Gastrocnemius medialis (tissue), 4 donors: ENCODE results near the gene AVP. TPM values are rescaled to one million over a fixed set of nuclear protein-coding genes. Genes with fewer than 3 reads are reported as not detected.

Source experiments
- ATAC-seq, 2 donors: fragments of 150-250 bp; one replicate each; pipeline ENCODE4 v1.9.1; 2016
- DNase-seq, 2 donors: peaks; one replicate each; pipeline ENCODE4 v3.0.0-alpha.2; 2019
- H3K27ac ChIP-seq, 4 donors: fragments of 200-600 bp; sonication (generic); 1 replicate in 1 of 4; 2 replicates in 3 of 4; pipeline ENCODE4 v1.5.1; 2016 to 2018; ENCODE audit warnings: mild to moderate bottlenecking in 2 of 4, moderate library complexity in 1 of 4
- H3K27me3 ChIP-seq, 3 donors: fragments of 200-600 bp; sonication (generic) in 2 of 3; 1 replicate in 1 of 3; 2 replicates in 2 of 3; pipeline versions ENCODE4 v1.5.1 to v1.6.0; 2016 to 2019; ENCODE audit warnings: mild to moderate bottlenecking in 1 of 3, moderate library complexity in 1 of 3
- H3K36me3 ChIP-seq, 2 donors: fragments of 200-600 bp; sonication (generic) in 1 of 2; one replicate each; pipeline ENCODE4 v1.5.1; 2017 to 2018
- H3K4me1 ChIP-seq, 2 donors: fragments of 200-600 bp; sonication (generic) in 1 of 2; one replicate each; pipeline ENCODE4 v1.5.1; 2016 to 2017; ENCODE audit warnings: mild to moderate bottlenecking in 2 of 2
- H3K4me3 ChIP-seq, 4 donors: fragments of 200-600 bp; sonication (generic) in 3 of 4; 1 replicate in 1 of 4; 2 replicates in 3 of 4; pipeline ENCODE4 v1.5.1; 2016 to 2019; ENCODE audit warnings: mild to moderate bottlenecking in 2 of 4
- H3K9me3 ChIP-seq, 3 donors: fragments of 200-600 bp; sonication (generic) in 2 of 3; 1 replicate in 1 of 3; 2 replicates in 2 of 3; pipeline ENCODE4 v1.5.1; 2016 to 2019
- POLR2A ChIP-seq, 2 donors: fragments of 450-650 bp; IDR thresholded peaks; one replicate each; pipeline ENCODE4 v1.6.1; 2017; ENCODE audit warnings: antibody characterized with exemption in 2 of 2, mild to moderate bottlenecking in 2 of 2, moderate library complexity in 2 of 2
- in situ Hi-C, 4 donors: fragments of 200-750 bp; cut with MboI; loops; one replicate each; pipeline versions ENCODE4 v1.15.0 to v1.8.0; 2017; ENCODE audit warnings: low sequenced_read_pairs in 4 of 4
- intact Hi-C: fragments of 100-400 bp; cut with DNase I; formaldehyde crosslinking; loops from one replicate; pipeline ENCODE4 v1.15.1; 2023; ENCODE audit warnings: low total_unique reads
- total RNA-seq, 4 donors: library from RNA; depleted of rRNA; stranded (reverse); fragments of >200 nt; gene quantifications; one replicate each; pipeline versions ENCODE4 v1.1.0 to v1.2.3, GENCODE V29; 2016
- TF ChIP-seq, protein P1 (sequence below), 5 experiments: fragments of 450-650 bp in 3 of 5; fragments of 200-600 bp in 2 of 5; sonication (generic) in 2 of 5; IDR thresholded peaks in 4 of 5; conservative IDR thresholded peaks in 1 of 5; 1 replicate in 4 of 5; 2 replicates in 1 of 5; pipeline ENCODE4 v1.5.1; 2016 to 2019; ENCODE audit warnings: antibody characterized with exemption in 5 of 5, mild to moderate bottlenecking in 3 of 5, moderate library complexity in 3 of 5

Gene AVP
- total RNA-seq, 4 donors from 2014 or later: not detected

DNA sequence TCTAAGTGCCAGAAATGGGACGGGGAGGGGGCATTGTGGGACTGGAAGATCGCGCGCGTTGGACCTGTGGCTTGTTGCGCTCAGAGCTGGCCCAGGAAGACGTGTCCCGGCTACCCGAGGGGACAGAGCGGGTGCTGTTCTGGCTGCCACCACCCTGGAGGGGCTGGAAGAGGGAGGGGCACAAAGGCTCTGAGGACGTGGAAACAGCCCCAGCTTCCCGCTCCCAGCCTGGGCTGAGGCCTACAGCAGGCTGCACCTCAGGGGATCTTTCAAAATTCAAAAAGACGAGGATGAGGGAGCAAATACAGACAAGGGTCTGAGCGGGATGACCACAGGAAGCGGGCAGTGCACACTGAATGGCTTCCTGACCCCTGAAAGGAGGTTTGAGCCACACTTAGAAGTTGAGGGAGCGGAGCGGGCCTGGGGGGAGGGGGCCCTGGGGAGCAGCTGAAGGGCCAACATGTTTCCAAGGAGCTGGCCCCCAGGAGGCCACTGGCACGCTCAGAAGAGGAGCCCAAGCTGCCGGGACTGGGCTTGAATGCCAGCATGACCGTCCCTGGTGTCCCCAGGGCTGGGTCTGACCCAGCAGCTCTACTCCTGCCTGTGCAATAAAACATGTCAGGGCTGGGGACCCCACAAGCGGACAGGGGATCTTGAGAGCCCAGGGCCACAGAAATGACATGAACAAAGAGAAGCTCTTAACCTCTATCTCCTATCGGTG lies 11.8 kb downstream of the AVP start:
- in situ Hi-C loops: loop anchor here in 2 of 4 donors (25.0 kb wide), 2 partner anchors 115 to 240 kb away; no protein-coding TSS in a partner anchor
- no peak for TF ChIP-seq POLR2A (IDR thresholded peaks at IDR 0.05)
- TF ChIP-seq, protein P1, sequence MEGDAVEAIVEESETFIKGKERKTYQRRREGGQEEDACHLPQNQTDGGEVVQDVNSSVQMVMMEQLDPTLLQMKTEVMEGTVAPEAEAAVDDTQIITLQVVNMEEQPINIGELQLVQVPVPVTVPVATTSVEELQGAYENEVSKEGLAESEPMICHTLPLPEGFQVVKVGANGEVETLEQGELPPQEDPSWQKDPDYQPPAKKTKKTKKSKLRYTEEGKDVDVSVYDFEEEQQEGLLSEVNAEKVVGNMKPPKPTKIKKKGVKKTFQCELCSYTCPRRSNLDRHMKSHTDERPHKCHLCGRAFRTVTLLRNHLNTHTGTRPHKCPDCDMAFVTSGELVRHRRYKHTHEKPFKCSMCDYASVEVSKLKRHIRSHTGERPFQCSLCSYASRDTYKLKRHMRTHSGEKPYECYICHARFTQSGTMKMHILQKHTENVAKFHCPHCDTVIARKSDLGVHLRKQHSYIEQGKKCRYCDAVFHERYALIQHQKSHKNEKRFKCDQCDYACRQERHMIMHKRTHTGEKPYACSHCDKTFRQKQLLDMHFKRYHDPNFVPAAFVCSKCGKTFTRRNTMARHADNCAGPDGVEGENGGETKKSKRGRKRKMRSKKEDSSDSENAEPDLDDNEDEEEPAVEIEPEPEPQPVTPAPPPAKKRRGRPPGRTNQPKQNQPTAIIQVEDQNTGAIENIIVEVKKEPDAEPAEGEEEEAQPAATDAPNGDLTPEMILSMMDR (IDR thresholded peaks at IDR 0.05 in 4 of 5, conservative IDR thresholded peaks at IDR 0.05 in 1 of 5): no peak

DNA sequence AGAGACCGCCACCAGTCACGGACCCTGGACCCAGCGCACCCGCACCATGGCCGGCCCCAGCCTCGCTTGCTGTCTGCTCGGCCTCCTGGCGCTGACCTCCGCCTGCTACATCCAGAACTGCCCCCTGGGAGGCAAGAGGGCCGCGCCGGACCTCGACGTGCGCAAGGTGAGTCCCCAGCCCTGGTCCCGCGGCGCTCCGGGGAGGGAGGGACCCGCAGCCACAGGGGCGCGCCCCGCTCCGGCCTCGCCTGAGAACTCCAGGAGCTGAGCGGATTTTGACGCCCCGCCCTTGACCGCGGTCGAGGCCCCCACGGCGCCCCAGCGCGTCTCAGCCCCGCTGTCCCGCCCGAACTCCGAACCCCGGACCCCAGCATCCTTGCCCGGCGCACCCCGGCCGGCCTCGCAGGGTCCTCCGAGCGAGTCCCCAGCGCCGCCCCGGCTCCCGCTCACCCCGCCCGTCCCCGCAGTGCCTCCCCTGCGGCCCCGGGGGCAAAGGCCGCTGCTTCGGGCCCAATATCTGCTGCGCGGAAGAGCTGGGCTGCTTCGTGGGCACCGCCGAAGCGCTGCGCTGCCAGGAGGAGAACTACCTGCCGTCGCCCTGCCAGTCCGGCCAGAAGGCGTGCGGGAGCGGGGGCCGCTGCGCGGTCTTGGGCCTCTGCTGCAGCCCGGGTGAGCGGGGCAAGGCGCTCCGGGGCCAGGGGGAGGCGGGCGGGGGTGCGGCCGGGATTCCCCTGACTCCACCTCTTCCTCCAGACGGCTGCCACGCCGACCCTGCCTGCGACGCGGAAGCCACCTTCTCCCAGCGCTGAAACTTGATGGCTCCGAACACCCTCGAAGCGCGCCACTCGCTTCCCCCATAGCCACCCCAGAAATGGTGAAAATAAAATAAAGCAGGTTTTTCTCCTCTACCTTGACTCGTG lies 12.7 kb downstream of the AVP start, which contains the start of gene OXT:
TSS of gene OXT (plus strand) at position 11 of the 920 bp plus-strand sequence. CDS start at position 47, 36 bp downstream.
- TF ChIP-seq, protein P1 (IDR thresholded peaks at IDR 0.05 in 4 of 5, conservative IDR thresholded peaks at IDR 0.05 in 1 of 5): no peak
- no peak for TF ChIP-seq POLR2A (IDR thresholded peaks at IDR 0.05)
- no peaks in the 10 kb centered on the region for H3K4me1 ChIP-seq
- in situ Hi-C loops: loop anchor here in 2 of 4 donors (25.0 kb wide), 2 partner anchors 115 to 240 kb away; no protein-coding TSS in a partner anchor
- peak in 1 of 2 donors; percentile 21 for ATAC-seq
- intact Hi-C loops: no loop called here
- no peak for DNase-seq
- H3K27ac ChIP-seq: no peak within 1 kb of the TSS
- no peaks in the 10 kb centered on the region for H3K36me3 ChIP-seq
- H3K27me3 ChIP-seq: peaks cover 13 to 24% (median 19%) of the 10 kb centered on the region in 3 donors
- peak within 1 kb of the TSS; percentile 36 to 56 (median 50) for H3K4me3 ChIP-seq
- H3K9me3 ChIP-seq: no peaks in the 10 kb centered on the region

More for the DNA sequence above, 11.8 kb downstream of the AVP start:
- Histone ChIP-seq H3K9me3 (no peaks in the 10 kb centered on the region), H3K4me3 (peak overlapping the region in 3 of 4 donors; percentile 36 to 56 (median 53)), H3K27ac (no peak overlapping the region), H3K36me3 (no peaks in the 10 kb centered on the region), H3K4me1 (no peaks in the 10 kb centered on the region), H3K27me3 (peaks cover 13 to 24% (median 19%) of the 10 kb centered on the region in 3 donors)
- intact Hi-C loops: no loop called here
- ATAC-seq (no peak), DNase-seq (no peak)

DNA sequence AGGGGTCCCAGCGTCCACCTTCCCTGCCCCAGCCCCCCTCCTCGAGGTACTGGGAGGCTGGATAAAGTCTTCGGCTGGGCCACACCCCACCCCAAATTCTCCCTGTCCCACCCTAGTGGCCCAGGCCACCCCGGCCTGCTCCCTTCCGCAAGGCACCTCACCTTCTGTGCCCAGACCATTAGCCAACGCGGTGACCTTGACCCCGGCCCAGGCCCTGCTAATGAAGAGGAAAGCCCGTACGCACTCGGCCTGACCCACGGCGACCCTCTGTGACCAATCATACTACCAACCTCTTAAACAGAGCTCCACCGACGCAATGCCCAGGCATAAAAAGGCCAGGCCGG lies 13.3 kb downstream of the AVP start:
- no peak for DNase-seq
- Histone ChIP-seq H3K27me3 (peaks cover 13 to 24% (median 19%) of the 10 kb centered on the region in 3 donors), H3K4me3 (peak overlapping the region; percentile 36 to 56 (median 50)), H3K9me3 (no peaks in the 10 kb centered on the region), H3K27ac (no peak overlapping the region), H3K36me3 (no peaks in the 10 kb centered on the region), H3K4me1 (no peaks in the 10 kb centered on the region)
- no peak for ATAC-seq
- intact Hi-C loops: no loop called here
- TF ChIP-seq, protein P1 (IDR thresholded peaks at IDR 0.05 in 4 of 5, conservative IDR thresholded peaks at IDR 0.05 in 1 of 5): no peak
- TF ChIP-seq POLR2A (IDR thresholded peaks at IDR 0.05): no peak
- in situ Hi-C loops: loop anchor here in 2 of 4 donors (25.0 kb wide), 2 partner anchors 116 to 241 kb away; no protein-coding TSS in a partner anchor

DNA sequence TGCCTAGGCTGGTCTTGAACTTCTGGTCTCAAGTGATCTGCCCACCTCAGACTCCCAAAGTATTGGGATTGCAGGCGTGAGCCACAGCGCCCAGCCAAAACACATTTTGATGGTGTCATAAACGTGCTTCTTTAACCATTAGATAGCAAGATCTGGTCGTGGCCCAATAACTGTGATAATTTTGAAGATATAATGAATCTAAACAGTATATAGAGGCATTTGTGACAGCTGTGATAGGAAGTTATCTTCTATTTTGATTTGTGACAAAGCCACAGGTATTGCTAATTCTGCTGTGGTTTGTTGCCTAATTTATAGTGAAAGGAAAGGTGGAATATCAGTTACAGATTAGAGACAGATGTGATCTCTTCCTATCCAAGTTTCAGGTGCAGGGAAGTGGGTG lies 13.8 kb downstream of the AVP start:
- Histone ChIP-seq H3K36me3 (no peaks in the 10 kb centered on the region), H3K27ac (no peak overlapping the region), H3K4me3 (no peak overlapping the region), H3K9me3 (no peaks in the 10 kb centered on the region), H3K27me3 (peaks cover 13 to 24% (median 19%) of the 10 kb centered on the region in 3 donors), H3K4me1 (no peaks in the 10 kb centered on the region)
- ATAC-seq: no peak
- no peak for DNase-seq
- in situ Hi-C loops: loop anchor here in 2 of 4 donors (25.0 kb wide), 2 partner anchors 117 to 242 kb away; no protein-coding TSS in a partner anchor
- no peak for TF ChIP-seq POLR2A (IDR thresholded peaks at IDR 0.05)
- intact Hi-C loops: no loop called here
